OCI-LY7 (cell line): ENCODE data around the gene FBN1.

ENCODE experiments used
- CTCF ChIP-seq: fragments of 200-600 bp; sonication (generic); conservative IDR thresholded peaks from 2 replicates; pipeline ENCODE4 v1.5.1; 2014; ENCODE audit warnings: mild to moderate bottlenecking, antibody characterized with exemption, low read length, moderate library complexity, mixed read lengths
- EZH2phosphoT487 ChIP-seq: fragments of 200-600 bp; sonication (generic); IDR thresholded peaks from 2 replicates; pipeline ENCODE4 v1.6.1; 2018; ENCODE audit warnings: low read depth, borderline replicate concordance, mild to moderate bottlenecking, mixed run types, antibody characterized with exemption, low read length, moderate library complexity, mixed read lengths

DNA sequence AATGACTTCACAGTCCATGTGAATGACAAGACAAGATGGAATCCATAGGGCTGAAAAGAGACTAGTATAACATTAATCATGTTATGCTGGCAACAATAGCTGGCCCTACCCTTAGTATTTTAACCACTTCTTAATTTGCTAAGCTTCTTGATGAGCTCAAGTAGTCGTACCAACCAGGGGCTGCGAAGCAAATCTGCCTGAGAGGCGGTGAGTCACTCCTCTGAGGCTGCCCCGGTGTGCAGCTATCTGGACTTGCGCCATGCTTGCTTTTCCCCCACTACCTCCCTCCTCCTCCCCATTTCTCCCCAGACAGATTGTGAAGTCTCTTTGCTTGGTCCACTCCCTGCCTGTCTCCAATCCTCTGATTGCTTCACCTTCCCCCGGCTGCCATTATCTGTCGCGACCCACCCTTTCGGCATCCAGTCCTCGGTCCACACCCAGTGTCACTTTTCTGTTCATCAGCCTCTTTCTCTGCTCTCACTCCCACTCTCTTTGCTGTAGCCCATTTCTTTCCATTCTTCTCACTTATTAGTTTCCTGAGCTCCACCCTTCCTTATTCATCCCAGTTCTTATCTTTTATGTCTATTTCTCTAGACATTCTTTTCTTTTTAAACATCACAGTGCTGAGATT lies 271.6 kb downstream of the FBN1 start:
- TF ChIP-seq CTCF (no peak), EZH2phosphoT487 (no peak)
